ENCODE data around the gene RPA1.

Gene RPA1

GRCh38 chr17:1912146-1912545 lies 82.3 kb downstream of the RPA1 start:
- no peak for DNase-seq

GRCh38 chr17:1913702-1914101 lies 83.9 kb downstream of the RPA1 start:
- DNase-seq, result no peak

- DNase-seq, result no peak
These were observed 84.9 kb downstream of the RPA1 start for GRCh38 chr17:1914661-1915083.

- no peak for DNase-seq
These were observed 86.1 kb downstream of the RPA1 start for GRCh38 chr17:1915889-1916288.

- no peak for DNase-seq
These were observed 86.5 kb downstream of the RPA1 start for GRCh38 chr17:1916316-1916715.

GRCh38 chr17:1916963-1917715 lies 87.3 kb downstream of the RPA1 start:
- DNase-seq, result no peak

GRCh38 chr17:1918346-1919162 lies 88.7 kb downstream of the RPA1 start:
- no peak for DNase-seq

- no peak for DNase-seq
These were observed 89.4 kb downstream of the RPA1 start for GRCh38 chr17:1919201-1919600.

- DNase-seq, result no peak
These were observed 91.1 kb downstream of the RPA1 start for GRCh38 chr17:1920948-1921351.

GRCh38 chr17:1928976-1929375 lies 99.2 kb downstream of the RPA1 start:
- DNase-seq, result no peak

- no peak for DNase-seq
These were observed 100.5 kb downstream of the RPA1 start for GRCh38 chr17:1930337-1930645.

GRCh38 chr17:1931844-1932579 lies 102.2 kb downstream of the RPA1 start:
- no peak for DNase-seq

- no peak for DNase-seq
These were observed 104.3 kb downstream of the RPA1 start for GRCh38 chr17:1933875-1934715.

GRCh38 chr17:1934901-1935300 lies 105.1 kb downstream of the RPA1 start:
- no peak for DNase-seq

- DNase-seq, result no peak
These were observed 107.0 kb downstream of the RPA1 start for GRCh38 chr17:1936766-1937165.

GRCh38 chr17:1937461-1937860 lies 107.7 kb downstream of the RPA1 start:
- no peak for DNase-seq

- DNase-seq, result no peak
These were observed 110.4 kb downstream of the RPA1 start for GRCh38 chr17:1939981-1940809.

- no peak for DNase-seq
These were observed 111.0 kb downstream of the RPA1 start for GRCh38 chr17:1940810-1941185.

GRCh38 chr17:1941272-1942065 lies 111.7 kb downstream of the RPA1 start:
- DNase-seq, result no peak

- DNase-seq, result no peak
These were observed 112.2 kb downstream of the RPA1 start for GRCh38 chr17:1942066-1942365.

All from stimulated activated CD4-positive, alpha-beta T cell treated with anti-CD3 and anti-CD28 coated beads, Interleukin-4, amount 100 ng/mL, for 1 hour (primary cell).